GM19238 (cell line): ENCODE data around the gene DMD.
"Not testable (repeated sequence)": the region's sequence is repeated elsewhere in the genome, so short reads cannot be mapped to it uniquely, and the experiment has no call there.

Experiments used
- DNase-seq: peaks from one replicate; pipeline ENCODE4 v3.0.0; 2011; ENCODE audit warnings: low spot score; ENCODE audit not compliant: insufficient read length

DMD gene

GRCh38 chrX:32867781-32868523 is 343.4 kb downstream of the DMD start:
- DNase-seq = no peak

GRCh38 chrX:32852203-32852602 is 359.1 kb downstream of the DMD start:
- DNase-seq = no peak

GRCh38 chrX:32851556-32851955 is 359.8 kb downstream of the DMD start:
- no peak for DNase-seq

GRCh38 chrX:32847921-32848320 is 363.4 kb downstream of the DMD start:
- no peak for DNase-seq

GRCh38 chrX:32842053-32842452 is 369.3 kb downstream of the DMD start:
- no peak for DNase-seq

- DNase-seq = no peak
Measured at GRCh38 chrX:32839781-32840180, 371.6 kb downstream of the DMD start.

GRCh38 chrX:32825009-32825408 is 386.3 kb downstream of the DMD start:
- no peak for DNase-seq

GRCh38 chrX:32804034-32804433 is 407.3 kb downstream of the DMD start:
- DNase-seq = no peak

GRCh38 chrX:32798990-32799389 is 412.4 kb downstream of the DMD start:
- no peak for DNase-seq

- DNase-seq = no peak
Measured at GRCh38 chrX:32788936-32789335, 422.4 kb downstream of the DMD start.

GRCh38 chrX:32780109-32780508 is 431.2 kb downstream of the DMD start:
- no peak for DNase-seq

- DNase-seq = no peak
Measured at GRCh38 chrX:32778965-32779364, 432.4 kb downstream of the DMD start.

GRCh38 chrX:32774966-32775365 is 436.4 kb downstream of the DMD start:
- no peak for DNase-seq

GRCh38 chrX:32749070-32749469 is 462.3 kb downstream of the DMD start:
- DNase-seq = no peak

GRCh38 chrX:32745323-32745722 is 466.0 kb downstream of the DMD start:
- no peak for DNase-seq

- DNase-seq = no peak
Measured at GRCh38 chrX:32744921-32745320, 466.4 kb downstream of the DMD start.

GRCh38 chrX:32741910-32742309 is 469.4 kb downstream of the DMD start:
- no peak for DNase-seq

- no peak for DNase-seq
Measured at GRCh38 chrX:32708542-32708941, 502.8 kb downstream of the DMD start.

GRCh38 chrX:32705385-32705784 is 506.0 kb downstream of the DMD start:
- not testable (repeated sequence) for DNase-seq

GRCh38 chrX:32687379-32687778 is 524.0 kb downstream of the DMD start:
- no peak for DNase-seq

GRCh38 chrX:32678487-32678886 is 532.9 kb downstream of the DMD start:
- no peak for DNase-seq

- no peak for DNase-seq
Measured at GRCh38 chrX:32673193-32673592, 538.2 kb downstream of the DMD start.

GRCh38 chrX:32662516-32662915 is 548.8 kb downstream of the DMD start:
- DNase-seq = no peak
